OCI-LY3 (cell line): ENCODE data around the gene PCDHGB6.

ENCODE experiments used
- EZH2phosphoT487 ChIP-seq: fragments of 200-600 bp; shearing (Covaris generic); IDR thresholded peaks from 2 replicates; pipeline ENCODE4 v1.6.1; 2018; ENCODE audit warnings: antibody characterized with exemption, mixed run types, low read depth
- TF ChIP-seq, protein P1 (sequence below): fragments of 200-600, 300-600 bp; sonication (generic); IDR thresholded peaks from 2 replicates; pipeline ENCODE4 v1.5.1; 2014; ENCODE audit warnings: antibody characterized with exemption, low read length, low read depth

DNA sequence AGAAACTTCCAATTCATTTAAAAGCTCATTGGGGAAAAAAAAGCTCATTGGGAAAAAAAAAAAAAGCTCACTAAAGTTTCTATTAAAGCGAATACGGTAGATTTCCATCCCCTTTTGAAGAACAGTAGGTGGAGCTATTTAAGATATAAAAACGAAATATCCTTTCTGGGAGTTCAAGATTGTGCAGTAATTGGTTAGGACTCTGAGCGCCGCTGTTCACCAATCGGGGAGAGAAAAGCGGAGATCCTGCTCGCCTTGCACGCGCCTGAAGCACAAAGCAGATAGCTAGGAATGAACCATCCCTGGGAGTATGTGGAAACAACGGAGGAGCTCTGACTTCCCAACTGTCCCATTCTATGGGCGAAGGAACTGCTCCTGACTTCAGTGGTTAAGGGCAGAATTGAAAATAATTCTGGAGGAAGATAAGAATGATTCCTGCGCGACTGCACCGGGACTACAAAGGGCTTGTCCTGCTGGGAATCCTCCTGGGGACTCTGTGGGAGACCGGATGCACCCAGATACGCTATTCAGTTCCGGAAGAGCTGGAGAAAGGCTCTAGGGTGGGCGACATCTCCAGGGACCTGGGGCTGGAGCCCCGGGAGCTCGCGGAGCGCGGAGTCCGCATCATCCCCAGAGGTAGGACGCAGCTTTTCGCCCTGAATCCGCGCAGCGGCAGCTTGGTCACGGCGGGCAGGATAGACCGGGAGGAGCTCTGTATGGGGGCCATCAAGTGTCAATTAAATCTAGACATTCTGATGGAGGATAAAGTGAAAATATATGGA is 22.7 kb downstream of the PCDHGB6 start, which contains the start of gene PCDHGA12:
- TF ChIP-seq, protein P1, sequence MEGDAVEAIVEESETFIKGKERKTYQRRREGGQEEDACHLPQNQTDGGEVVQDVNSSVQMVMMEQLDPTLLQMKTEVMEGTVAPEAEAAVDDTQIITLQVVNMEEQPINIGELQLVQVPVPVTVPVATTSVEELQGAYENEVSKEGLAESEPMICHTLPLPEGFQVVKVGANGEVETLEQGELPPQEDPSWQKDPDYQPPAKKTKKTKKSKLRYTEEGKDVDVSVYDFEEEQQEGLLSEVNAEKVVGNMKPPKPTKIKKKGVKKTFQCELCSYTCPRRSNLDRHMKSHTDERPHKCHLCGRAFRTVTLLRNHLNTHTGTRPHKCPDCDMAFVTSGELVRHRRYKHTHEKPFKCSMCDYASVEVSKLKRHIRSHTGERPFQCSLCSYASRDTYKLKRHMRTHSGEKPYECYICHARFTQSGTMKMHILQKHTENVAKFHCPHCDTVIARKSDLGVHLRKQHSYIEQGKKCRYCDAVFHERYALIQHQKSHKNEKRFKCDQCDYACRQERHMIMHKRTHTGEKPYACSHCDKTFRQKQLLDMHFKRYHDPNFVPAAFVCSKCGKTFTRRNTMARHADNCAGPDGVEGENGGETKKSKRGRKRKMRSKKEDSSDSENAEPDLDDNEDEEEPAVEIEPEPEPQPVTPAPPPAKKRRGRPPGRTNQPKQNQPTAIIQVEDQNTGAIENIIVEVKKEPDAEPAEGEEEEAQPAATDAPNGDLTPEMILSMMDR, result no peak
- TF ChIP-seq EZH2phosphoT487, result no peak
